WTC11 (cell line): ENCODE data around the gene MORC3.

Source experiments
- ETV6 ChIP-seq: sonication (generic); formaldehyde crosslinking; IDR thresholded peaks from 2 replicates; pipeline ENCODE4 v1.8.1; 2022; ENCODE audit warnings: mild to moderate bottlenecking, missing genetic modification reagents
- TF ChIP-seq, protein P1 (sequence below): fragments of 200-600 bp; IDR thresholded peaks from 2 replicates; pipeline ENCODE4 v1.8.0; 2022; ENCODE audit warnings: antibody characterized with exemption
- TF ChIP-seq, protein P2 (sequence below): sonication (generic); formaldehyde crosslinking; IDR thresholded peaks from 2 replicates; pipeline ENCODE4 v1.8.0; 2022; ENCODE audit warnings: mild to moderate bottlenecking, missing genetic modification reagents

DNA sequence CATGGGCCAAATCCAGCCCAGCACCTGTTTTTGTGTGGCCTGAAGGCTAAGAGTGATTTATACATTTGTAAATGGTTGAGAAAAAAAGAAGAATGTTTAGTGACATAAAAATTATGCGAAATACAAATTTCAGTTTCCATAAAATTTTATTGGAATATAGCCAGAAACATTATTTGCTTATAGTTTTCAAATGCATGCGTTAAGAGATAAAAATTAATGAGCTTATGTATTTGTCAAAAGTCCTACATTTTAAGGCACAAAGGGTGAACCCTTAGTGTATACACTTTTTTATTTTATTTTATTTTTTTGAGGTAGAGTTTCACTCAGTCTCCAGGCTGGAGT lies 2.1 kb downstream of the MORC3 start:
- TF ChIP-seq ETV6 (CRISPR knock-in tag) = no peak
- TF ChIP-seq, protein P1, sequence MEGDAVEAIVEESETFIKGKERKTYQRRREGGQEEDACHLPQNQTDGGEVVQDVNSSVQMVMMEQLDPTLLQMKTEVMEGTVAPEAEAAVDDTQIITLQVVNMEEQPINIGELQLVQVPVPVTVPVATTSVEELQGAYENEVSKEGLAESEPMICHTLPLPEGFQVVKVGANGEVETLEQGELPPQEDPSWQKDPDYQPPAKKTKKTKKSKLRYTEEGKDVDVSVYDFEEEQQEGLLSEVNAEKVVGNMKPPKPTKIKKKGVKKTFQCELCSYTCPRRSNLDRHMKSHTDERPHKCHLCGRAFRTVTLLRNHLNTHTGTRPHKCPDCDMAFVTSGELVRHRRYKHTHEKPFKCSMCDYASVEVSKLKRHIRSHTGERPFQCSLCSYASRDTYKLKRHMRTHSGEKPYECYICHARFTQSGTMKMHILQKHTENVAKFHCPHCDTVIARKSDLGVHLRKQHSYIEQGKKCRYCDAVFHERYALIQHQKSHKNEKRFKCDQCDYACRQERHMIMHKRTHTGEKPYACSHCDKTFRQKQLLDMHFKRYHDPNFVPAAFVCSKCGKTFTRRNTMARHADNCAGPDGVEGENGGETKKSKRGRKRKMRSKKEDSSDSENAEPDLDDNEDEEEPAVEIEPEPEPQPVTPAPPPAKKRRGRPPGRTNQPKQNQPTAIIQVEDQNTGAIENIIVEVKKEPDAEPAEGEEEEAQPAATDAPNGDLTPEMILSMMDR = no peak
- TF ChIP-seq, protein P2, sequence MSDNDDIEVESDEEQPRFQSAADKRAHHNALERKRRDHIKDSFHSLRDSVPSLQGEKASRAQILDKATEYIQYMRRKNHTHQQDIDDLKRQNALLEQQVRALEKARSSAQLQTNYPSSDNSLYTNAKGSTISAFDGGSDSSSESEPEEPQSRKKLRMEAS (CRISPR knock-in tag) = no peak
